A549 (cell line): ENCODE data around the gene SOX13. TPM values are rescaled to one million over a fixed set of nuclear protein-coding genes. Genes with fewer than 3 reads are reported as not detected.
"Not testable (repeated sequence)": the region's sequence is repeated elsewhere in the genome, so short reads cannot be mapped to it uniquely, and the experiment has no call there.

Experiments used
- ATAC-seq, 2 experiments: fragments of 200-7000 bp in 1 of 2; fragments of >200 bp in 1 of 2; cut with Nextera tagmentation in 1 of 2; cut with Tn5 transposase in 1 of 2; 3 replicates each; pipeline versions ENCODE4 v1.8.0 to v1.9.1; 2018 to 2020; ENCODE audit warnings: mild to moderate bottlenecking in 1 of 2, moderate library complexity in 1 of 2
- CTCF ChIA-PET: fragments of 300-600 bp; sonication (Branson Sonifier 250); formaldehyde crosslinking; extraction: SDS; loops from one replicate; lab custom pipeline; 2021; ENCODE audit warnings: antibody characterized with exemption, inconsistent platforms; lab: Yijun Ruan, JAX
- POLR2A ChIA-PET: fragments of 350-600 bp; formaldehyde crosslinking; extraction: SDS; loops from one replicate; lab custom pipeline; 2021; ENCODE audit warnings: antibody characterized with exemption, inconsistent platforms; lab: Yijun Ruan, JAX
- DNase-seq, 2 experiments: peaks; one replicate each; pipeline versions ENCODE4 v3.0.0 to v3.0.0-alpha.2; 2011 to 2016; ENCODE audit warnings: low read depth in 1 of 2, low spot score in 1 of 2
- FAIRE-seq: peaks from 2 replicates; lab custom pipeline; 2011; peaks lifted over from hg19 to GRCh38; lab: Jason Lieb, UNC
- H3K27ac ChIP-seq, 2 experiments: fragments of >200 bp; sonication (Bioruptor Twin); formaldehyde crosslinking; 3 replicates each; pipeline ENCODE4 v1.5.1; 2016 to 2017
- H3K4me1 ChIP-seq: fragments of >200 bp; sonication (Bioruptor Twin); formaldehyde crosslinking; 3 replicates; pipeline ENCODE4 v1.6.1; 2016
- H3K4me2 ChIP-seq: fragments of >200 bp; sonication (Bioruptor Twin); formaldehyde crosslinking; 3 replicates; pipeline ENCODE4 v1.6.1; 2016
- H3K4me3 ChIP-seq: fragments of >200 bp; sonication (Bioruptor Twin); formaldehyde crosslinking; 3 replicates; pipeline ENCODE4 v1.5.1; 2016
- H3K9me3 ChIP-seq: fragments of >200 bp; sonication (Bioruptor Twin); formaldehyde crosslinking; 3 replicates; pipeline ENCODE4 v1.6.1; 2016
- CBX2 ChIP-seq: fragments of 200-600 bp; sonication (generic); IDR thresholded peaks from 2 replicates; pipeline ENCODE4 v1.6.1; 2016; ENCODE audit warnings: low read depth, mild to moderate bottlenecking, borderline replicate concordance
- CHD2 ChIP-seq: fragments of 150-350 bp; IDR thresholded peaks from 2 replicates; pipeline ENCODE4 v1.6.1; 2014; ENCODE audit warnings: low read length; ENCODE audit not compliant: partially characterized antibody
- EHF ChIP-seq: fragments of 250-450 bp; sonication (Bioruptor Pico); IDR thresholded peaks from 2 replicates; pipeline ENCODE4 v1.5.0; 2020; ENCODE audit warnings: mild to moderate bottlenecking
- EP300 ChIP-seq, 2 experiments: fragments of >200 bp; sonication (Bioruptor Twin); formaldehyde crosslinking; IDR thresholded peaks; 2 replicates in 1 of 2; 3 replicates in 1 of 2; pipeline ENCODE4 v1.6.1; 2016 to 2017
- ESRRA ChIP-seq: fragments of 150-350 bp; IDR thresholded peaks from 2 replicates; pipeline ENCODE4 v1.6.1; 2014; ENCODE audit warnings: mild to moderate bottlenecking, low read length, borderline replicate concordance
- FOSB ChIP-seq: fragments of 250-450 bp; sonication (Bioruptor Pico); IDR thresholded peaks from 2 replicates; pipeline ENCODE4 v1.5.0; 2020; ENCODE audit warnings: mild to moderate bottlenecking, moderate library complexity
- FOXS1 ChIP-seq: fragments of 250-450 bp; sonication (Bioruptor Pico); IDR thresholded peaks from 2 replicates; pipeline ENCODE4 v1.5.0; 2020; ENCODE audit warnings: mild to moderate bottlenecking, moderate library complexity
- GATA3 ChIP-seq: IDR thresholded peaks from 2 replicates; pipeline ENCODE4 v1.6.1; 2012; ENCODE audit warnings: borderline replicate concordance
- HOXB5 ChIP-seq: fragments of 250-450 bp; sonication (Bioruptor Pico); IDR thresholded peaks from 2 replicates; pipeline ENCODE4 v1.5.0; 2020; ENCODE audit warnings: mild to moderate bottlenecking, moderate library complexity
- KDM1A ChIP-seq: fragments of 200-600 bp; sonication (generic); IDR thresholded peaks from 2 replicates; pipeline ENCODE4 v1.6.1; 2016; ENCODE audit warnings: low read depth, mild to moderate bottlenecking
- MAFK ChIP-seq: fragments of 450-650 bp; IDR thresholded peaks from 2 replicates; pipeline ENCODE4 v1.6.1; 2014; ENCODE audit not compliant: partially characterized antibody
- MAZ ChIP-seq: fragments of 150-350 bp; IDR thresholded peaks from 2 replicates; pipeline ENCODE4 v1.6.1; 2014; ENCODE audit warnings: antibody characterized with exemption, low read depth, low read length, borderline replicate concordance
- MYC ChIP-seq: IDR thresholded peaks from 2 replicates; pipeline ENCODE4 v1.6.1; 2012; ENCODE audit warnings: mild to moderate bottlenecking, inconsistent platforms, low read length, improper control_type of control experiment, borderline replicate concordance
- NFE2L2 ChIP-seq: fragments of 150-350 bp; conservative IDR thresholded peaks from 2 replicates; pipeline ENCODE4 v1.6.1; 2014; ENCODE audit warnings: low read length
- NPAS2 ChIP-seq: fragments of 250-450 bp; sonication (Bioruptor Pico); IDR thresholded peaks from 2 replicates; pipeline ENCODE4 v1.8.0; 2022; ENCODE audit warnings: mild to moderate bottlenecking, moderate library complexity, borderline replicate concordance
- NR3C1 ChIP-seq: fragments of >200 bp; sonication (Bioruptor Twin); formaldehyde crosslinking; IDR thresholded peaks from 3 replicates; pipeline ENCODE4 v1.6.1; 2017
- POLR2AphosphoS2 ChIP-seq: conservative IDR thresholded peaks from 2 replicates; pipeline ENCODE4 v1.6.1; 2012; ENCODE audit warnings: low read length, improper control_type of control experiment, inconsistent platforms
- REST ChIP-seq: fragments of 200-600 bp; sonication (generic); IDR thresholded peaks from 2 replicates; pipeline ENCODE4 v1.6.1; 2016; ENCODE audit warnings: antibody characterized with exemption, mild to moderate bottlenecking, moderate library complexity
- RFX5 ChIP-seq: fragments of 450-650 bp; IDR thresholded peaks from 2 replicates; pipeline ENCODE4 v1.7.1; 2014; ENCODE audit warnings: antibody characterized with exemption, mild to moderate bottlenecking, moderate library complexity
- SMC3 ChIP-seq: fragments of >200 bp; sonication (Bioruptor Twin); formaldehyde crosslinking; IDR thresholded peaks from 3 replicates; pipeline ENCODE4 v1.6.1; 2018; ENCODE audit warnings: inconsistent platforms
- TP53 ChIP-seq: fragments of 250-450 bp; sonication (Bioruptor Pico); IDR thresholded peaks from 2 replicates; pipeline ENCODE4 v1.5.0; 2021; ENCODE audit warnings: mild to moderate bottlenecking, moderate library complexity
- ZFP36 ChIP-seq: fragments of 450-650 bp; IDR thresholded peaks from 2 replicates; pipeline ENCODE4 v1.6.1; 2014; ENCODE audit warnings: borderline replicate concordance; ENCODE audit not compliant: partially characterized antibody
- ZNF302 ChIP-seq: fragments of 250-450 bp; sonication (Bioruptor Pico); IDR thresholded peaks from 2 replicates; pipeline ENCODE4 v1.9.0; 2021; ENCODE audit warnings: inconsistent platforms, mild to moderate bottlenecking, moderate library complexity
- ZSCAN20 ChIP-seq: fragments of 250-450 bp; sonication (Bioruptor Pico); IDR thresholded peaks from 2 replicates; pipeline ENCODE4 v1.8.0; 2022; ENCODE audit warnings: mild to moderate bottlenecking, moderate library complexity
- WGBS: methylation state at CpG from one replicate; pipeline ENCODE4 v1.1.6; 2017; ENCODE audit errors: missing lambda C conversion rate; 5-methylcytosine and 5-hydroxymethylcytosine counted together
- polyA plus RNA-seq, 4 experiments: library from polyadenylated mRNA; depleted of rRNA in 3 of 4; stranded (reverse); fragments of >200 nt; fragmentation: RNase III in 1 of 4; extraction: RNeasy Plus Mini Kit Qiagen cat#74134 plus additional on column Dnase treatment in 1 of 4; gene quantifications; 2 replicates in 3 of 4; 3 replicates in 1 of 4; pipeline ENCODE4 v1.2.3, GENCODE V29; 2011 to 2017
- TF ChIP-seq, protein P1 (sequence below): fragments of >200 bp; sonication (Bioruptor Twin); formaldehyde crosslinking; IDR thresholded peaks from 2 replicates; pipeline ENCODE4 v1.6.1; 2016

The SOX13 gene
- polyA plus RNA-seq, 2 of the 4 experiments (the other 2 are of a cell fraction) = 6.8 to 9.8 TPM

GRCh38 chr1:204098683-204099082 lies 25.8 kb downstream of the SOX13 start (continued):
- TF ChIP-seq REST (no peak), TP53 (CRISPR knock-in tag) (no peak), ZSCAN20 (CRISPR knock-in tag) (no peak), NFE2L2 (no peak), FOXS1 (CRISPR knock-in tag) (no peak), ZNF302 (CRISPR knock-in tag) (no peak)

- H3K4me3 ChIP-seq, POLR2A ChIA-PET, H3K27ac ChIP-seq, DNase-seq, ATAC-seq, H3K4me2 ChIP-seq, FAIRE-seq, H3K9me3 ChIP-seq: not testable (repeated sequence)
- H3K4me1 ChIP-seq = peaks cover 34% of the 10 kb centered on the region
- CTCF ChIA-PET = interaction anchor here (0.9 to 2.0 kb wide), 3 partner anchors 10 to 229 kb away, joined by 3 to 11 read pairs (median 8); no protein-coding TSS in a partner anchor
- WGBS = 52% methylated on average over 2 of the region's 2 CpGs
Observed at GRCh38 chr1:204099754-204100153, 26.8 kb downstream of the SOX13 start.

- Histone ChIP-seq H3K4me2 (peak overlapping the region; percentile 90; the same call in 2 of the 3 replicates), H3K27ac (peak overlapping the region; percentile 80 to 87), H3K4me3 (no peak overlapping the region), H3K9me3 (no peaks in the 10 kb centered on the region), H3K4me1 (peaks cover 38% of the 10 kb centered on the region)
- TF ChIP-seq KDM1A = no peak
- no peak for TF ChIP-seq ZFP36
- TF ChIP-seq EHF = no peak
- TF ChIP-seq ZNF302 (CRISPR knock-in tag) = no peak
- no peak for TF ChIP-seq ESRRA
- TF ChIP-seq MAZ = no peak
- TF ChIP-seq NR3C1 = no peak
- POLR2A ChIA-PET = no interaction called here
- no peak for FAIRE-seq
- DNase-seq = no peak
- 82% methylated on average over 13 of the region's 13 CpGs for WGBS
- CTCF ChIA-PET = interaction anchor here (0.8 to 1.4 kb wide), 2 partner anchors 11 to 231 kb away, joined by 3 to 7 read pairs; no protein-coding TSS in a partner anchor
- no peak for ATAC-seq
Observed at GRCh38 chr1:204102029-204102611, 29.2 kb downstream of the SOX13 start.

- ChIA-PET CTCF (interaction anchor here (0.8 to 2.2 kb wide), 3 partner anchors 10 to 232 kb away, joined by 3 to 7 read pairs (median 5); no protein-coding TSS in a partner anchor), POLR2A (interaction anchor here (0.6 kb wide), 1 partner anchor 241 kb away, joined by 3 read pairs; no protein-coding TSS in a partner anchor)
- ATAC-seq = no peak
- no peaks in the 10 kb centered on the region for H3K9me3 ChIP-seq
- peaks cover 38% of the 10 kb centered on the region for H3K4me1 ChIP-seq
- FAIRE-seq = no peak
- 54% methylated on average over 3 of the region's 3 CpGs for WGBS
- TF ChIP-seq RFX5 (no peak), HOXB5 (no peak), CBX2 (no peak), SMC3 (no peak), NPAS2 (no peak), EP300 (IDR thresholded peaks at IDR 0.05) (no peak), KDM1A (no peak), GATA3 (no peak), MYC (no peak), FOSB (no peak), CHD2 (no peak), POLR2AphosphoS2 (no peak), MAFK (no peak), NFE2L2 (no peak)
- TF ChIP-seq, protein P1, sequence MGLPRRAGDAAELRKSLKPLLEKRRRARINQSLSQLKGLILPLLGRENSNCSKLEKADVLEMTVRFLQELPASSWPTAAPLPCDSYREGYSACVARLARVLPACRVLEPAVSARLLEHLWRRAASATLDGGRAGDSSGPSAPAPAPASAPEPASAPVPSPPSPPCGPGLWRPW = no peak
- no peak for DNase-seq
- H3K27ac ChIP-seq = peak overlapping the region; percentile 80 to 87
- no peak overlapping the region for H3K4me3 ChIP-seq
- H3K4me2 ChIP-seq = peak overlapping the region; percentile 90
Observed at GRCh38 chr1:204102739-204103430, 30.0 kb downstream of the SOX13 start.
